Activated T-helper 1 cell treated with anti-CD3 and anti-CD28 coated beads, Interleukin-2, amount 50 U/mL, for 16 hours (primary cell): ENCODE measurements around the gene PRPF19.

Experiments
- DNase-seq, 2 donors: peaks; one replicate each; pipeline ENCODE4 v3.0.0-alpha.2; 2020; ENCODE audit warnings: low read depth in 1 of 2, low spot score in 1 of 2

PRPF19 gene

DNA sequence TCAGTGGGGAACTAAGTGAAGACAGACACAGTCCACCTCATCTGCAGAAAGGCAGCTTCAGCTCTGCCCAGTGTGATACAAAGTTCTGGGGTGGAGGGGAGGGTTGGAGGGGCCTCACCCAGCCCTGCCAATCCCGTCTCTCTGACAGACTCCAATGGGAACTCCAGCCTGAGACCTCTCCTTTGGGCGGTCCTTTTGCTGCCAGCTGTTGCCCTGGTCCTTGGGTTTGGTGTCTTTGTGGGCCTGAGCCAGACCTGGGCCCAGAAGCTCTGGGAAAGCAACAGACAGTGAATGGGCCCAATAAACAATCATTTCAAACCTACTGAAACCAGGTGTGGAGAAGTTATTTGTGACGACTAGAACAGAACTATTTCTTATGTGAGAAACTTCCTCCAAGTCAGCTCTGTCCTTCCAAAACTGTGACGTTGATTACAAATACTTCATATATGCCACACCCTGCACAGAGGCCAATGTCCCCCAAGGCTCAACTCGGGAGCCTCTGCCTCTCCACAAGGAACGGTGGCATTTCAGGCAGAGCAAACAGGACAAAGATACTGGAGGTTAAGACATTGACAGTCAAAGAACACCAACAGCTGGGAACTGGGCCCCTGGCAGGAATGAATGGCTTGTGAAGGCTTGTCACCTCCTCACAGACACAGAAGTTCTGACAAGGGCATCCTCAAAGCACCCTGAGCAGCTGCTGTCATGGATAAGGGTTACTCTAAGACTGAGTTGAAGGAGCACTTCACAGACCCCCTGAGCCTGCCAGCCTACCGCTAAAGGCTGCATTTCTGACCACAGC lies 30.8 kb downstream of the PRPF19 start:
- no peak for DNase-seq

DNA sequence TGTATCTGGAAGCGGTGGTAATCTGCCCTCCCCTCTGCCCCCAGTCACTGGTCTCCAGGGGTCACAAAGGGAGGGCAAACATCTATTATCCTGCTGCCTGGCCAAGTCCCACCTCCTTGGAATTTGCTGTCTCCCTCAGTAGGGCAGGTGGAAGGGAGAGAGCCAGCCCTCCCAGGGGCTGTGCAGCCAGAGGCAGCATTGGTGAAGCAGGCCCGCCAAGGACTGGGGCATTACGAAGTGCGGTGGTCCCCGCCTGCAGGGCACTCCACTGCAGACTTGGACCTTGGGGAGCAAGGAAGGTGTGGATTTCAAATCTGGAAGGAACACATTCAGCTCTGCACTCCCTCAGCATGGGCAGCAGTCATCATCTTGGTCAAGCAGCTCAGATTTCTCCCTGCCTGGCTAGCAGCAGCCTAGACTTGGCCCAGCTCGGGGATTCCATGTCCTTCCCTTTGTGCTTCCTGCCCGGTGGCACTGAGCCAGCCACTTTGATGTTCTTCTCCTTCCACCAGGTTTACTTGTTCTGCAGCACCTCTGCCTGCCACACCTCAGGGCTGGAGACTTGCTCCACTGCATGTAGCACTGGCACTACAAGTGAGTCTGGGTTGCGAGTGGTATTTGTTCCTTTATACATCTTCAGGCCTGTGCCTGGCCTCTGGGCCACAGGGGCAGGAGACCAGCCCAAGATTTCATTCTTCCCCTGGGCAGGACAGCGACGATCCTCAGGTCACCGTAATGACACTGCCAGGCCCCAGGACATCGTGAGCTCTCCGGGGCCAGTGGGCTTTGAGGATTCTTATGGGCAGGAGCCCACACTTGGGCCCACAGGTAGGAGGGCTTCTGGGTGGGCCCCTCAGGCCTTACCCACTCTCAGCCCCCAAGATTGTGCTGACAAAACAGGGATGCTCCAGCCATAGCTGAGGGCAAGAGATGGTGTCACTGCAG lies 31.7 kb downstream of the PRPF19 start:
- DNase-seq, result no peak

DNA sequence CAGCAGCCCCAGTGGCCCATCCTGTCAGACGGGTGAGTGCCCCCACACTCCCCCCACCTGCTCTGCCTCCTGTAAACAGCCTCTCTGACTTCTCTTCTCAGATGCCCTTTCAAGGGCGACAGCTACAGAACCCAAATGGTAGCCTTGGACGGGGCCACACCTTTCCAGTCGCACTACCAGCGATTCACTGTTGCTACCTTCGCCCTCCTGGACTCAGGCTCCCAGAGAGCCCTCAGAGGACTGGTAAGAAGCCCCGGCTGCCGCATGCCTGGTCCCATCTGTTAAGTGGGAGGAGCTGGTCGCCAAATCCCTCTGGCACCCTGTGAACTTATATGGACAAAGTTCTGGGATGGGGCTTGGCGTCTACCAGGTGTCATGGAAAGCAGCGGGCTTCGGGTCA lies 32.9 kb downstream of the PRPF19 start:
- no peak for DNase-seq

DNA sequence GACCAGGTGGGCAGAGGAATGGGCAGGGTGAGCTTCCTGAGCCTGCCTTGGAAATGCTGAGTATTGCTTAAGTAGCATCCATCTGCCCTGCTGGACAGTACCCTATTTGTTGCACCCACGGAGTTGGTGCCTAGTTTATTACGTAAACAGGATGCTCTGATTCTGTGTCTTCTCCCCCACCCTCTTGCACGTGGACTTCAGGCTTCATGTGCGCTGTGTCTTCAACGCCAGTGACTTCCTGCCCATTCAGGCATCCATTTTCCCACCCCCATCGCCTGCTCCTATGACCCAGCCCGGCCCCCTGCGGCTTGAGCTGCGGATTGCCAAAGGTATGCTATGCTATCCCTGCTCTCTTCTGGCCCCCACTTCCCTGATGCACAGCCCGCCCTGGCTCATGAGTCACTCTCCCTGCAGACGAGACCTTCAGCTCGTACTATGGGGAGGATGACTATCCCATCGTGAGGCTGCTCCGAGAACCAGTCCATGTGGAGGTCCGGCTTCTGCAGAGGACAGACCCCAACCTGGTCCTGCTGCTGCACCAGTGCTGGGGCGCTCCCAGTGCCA lies 33.3 kb downstream of the PRPF19 start:
- DNase-seq, result no peak

DNA sequence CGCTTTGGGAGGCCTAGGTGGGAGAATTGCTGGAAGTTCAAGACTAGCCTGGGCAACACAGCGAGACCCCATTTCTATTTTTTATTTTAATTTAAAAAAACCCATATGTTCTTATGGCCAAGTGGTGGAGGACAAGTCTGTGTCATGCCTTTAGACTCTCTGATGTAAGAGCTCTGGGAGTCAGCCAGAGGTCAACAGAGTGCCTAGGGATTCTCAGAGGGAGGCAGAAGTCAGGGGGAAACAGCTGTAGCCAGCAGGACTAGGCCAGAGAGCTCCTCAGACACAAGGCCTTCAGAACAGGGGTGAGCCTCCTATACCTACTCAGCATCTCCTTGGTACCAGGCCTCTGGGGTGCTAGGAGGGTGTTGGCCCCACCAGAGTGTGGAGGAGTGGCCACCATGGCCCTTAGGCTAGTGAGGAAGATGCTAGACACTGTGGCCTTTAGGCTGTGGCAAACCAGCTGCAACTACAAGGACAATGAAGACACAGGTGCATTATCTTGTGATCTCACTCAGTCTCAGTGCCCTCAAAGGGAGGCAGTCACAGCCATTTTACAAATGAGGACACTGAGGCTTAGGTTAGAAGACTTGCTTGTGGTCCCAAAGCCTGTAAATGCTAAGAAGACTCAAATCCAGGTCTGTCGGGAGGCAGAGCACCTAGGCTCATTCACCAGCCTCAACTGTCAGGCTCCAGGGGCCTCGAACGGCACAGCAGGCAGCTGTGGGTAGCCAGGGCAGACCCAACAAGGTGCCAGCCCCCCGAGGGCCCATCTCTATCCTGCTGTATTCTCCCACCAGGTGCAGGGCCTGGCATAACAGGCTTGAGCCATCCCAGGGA lies 34.0 kb downstream of the PRPF19 start:
- DNase-seq, result no peak

DNA sequence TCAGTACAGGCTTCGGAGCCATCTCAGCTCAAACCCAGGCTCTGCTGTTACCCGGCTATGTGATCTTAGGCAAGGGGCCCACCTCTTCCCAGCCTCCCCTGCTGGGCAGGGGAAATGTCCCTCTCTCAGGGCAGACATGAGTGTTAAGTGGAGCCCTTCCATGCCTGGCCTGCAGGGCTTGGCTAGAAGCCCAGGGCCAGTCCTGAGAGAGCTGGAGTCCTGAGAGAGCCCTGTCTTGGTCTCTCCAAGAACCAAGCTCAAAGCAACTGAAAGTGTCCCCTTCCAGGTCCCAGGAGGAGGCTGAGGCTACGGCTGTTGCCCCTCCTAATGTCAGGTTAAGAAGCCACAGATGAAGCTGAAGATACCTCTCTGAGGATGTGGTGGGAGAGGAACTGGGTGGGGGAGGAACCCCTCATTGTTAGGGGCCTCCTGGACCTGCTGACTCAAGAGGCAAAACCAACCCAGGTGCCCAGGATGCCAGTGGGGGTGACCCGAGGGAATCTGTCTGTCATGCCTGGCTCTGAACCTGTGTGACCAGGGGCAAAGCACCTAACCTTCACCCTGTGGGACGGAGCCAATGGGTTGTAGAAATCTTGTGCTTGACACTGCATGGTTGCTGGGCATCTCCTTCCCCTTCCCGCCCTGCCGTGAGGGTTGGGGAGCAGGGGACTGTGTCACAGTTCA lies 34.9 kb downstream of the PRPF19 start:
- DNase-seq, result no peak

DNA sequence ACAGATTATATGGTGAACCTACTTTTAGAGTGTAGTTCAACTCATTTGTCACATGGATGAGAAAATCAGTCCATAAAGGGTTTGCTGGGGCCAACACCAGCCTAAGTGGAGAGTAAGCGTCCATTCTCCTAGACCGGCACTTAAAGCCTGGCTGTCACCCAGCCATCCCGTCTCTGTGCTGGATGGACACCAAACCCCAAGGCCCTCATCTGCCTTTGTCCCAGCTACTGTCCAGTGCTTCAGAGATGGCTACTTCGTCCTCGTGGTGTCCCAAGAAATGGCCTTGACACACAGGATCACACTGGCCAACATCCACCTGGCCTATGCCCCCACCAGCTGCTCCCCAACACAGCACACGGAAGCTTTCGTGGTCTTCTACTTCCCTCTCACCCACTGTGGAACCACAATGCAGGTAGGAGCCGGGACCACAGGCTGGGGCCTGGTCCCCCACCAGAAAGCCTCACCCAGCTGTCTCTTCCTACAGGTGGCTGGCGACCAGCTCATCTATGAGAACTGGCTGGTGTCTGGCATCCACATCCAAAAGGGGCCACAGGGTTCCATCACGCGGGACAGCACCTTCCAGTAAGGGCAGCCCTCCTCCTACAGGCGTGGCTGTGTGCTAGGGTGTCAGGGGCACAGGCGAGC lies 35.5 kb downstream of the PRPF19 start:
- no peak for DNase-seq

DNA sequence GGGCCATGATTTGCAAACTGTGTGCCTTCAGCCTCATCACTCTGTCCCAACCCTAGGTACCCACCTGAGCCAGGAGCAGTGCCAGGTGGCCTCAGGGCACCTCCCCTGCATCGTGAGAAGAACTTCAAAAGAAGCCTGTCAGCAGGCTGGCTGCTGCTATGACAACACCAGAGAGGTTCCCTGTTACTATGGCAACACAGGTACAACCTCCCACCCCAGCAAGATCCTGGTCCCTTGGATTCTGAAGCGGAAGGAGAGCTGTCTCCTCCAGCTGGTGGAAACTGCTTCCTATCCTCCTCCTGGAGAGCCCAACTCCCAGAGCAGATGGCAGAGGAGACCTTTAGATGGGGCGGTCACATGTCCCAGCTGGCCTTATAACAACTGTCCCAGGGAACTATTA lies 36.1 kb downstream of the PRPF19 start:
- DNase-seq, result no peak

DNA sequence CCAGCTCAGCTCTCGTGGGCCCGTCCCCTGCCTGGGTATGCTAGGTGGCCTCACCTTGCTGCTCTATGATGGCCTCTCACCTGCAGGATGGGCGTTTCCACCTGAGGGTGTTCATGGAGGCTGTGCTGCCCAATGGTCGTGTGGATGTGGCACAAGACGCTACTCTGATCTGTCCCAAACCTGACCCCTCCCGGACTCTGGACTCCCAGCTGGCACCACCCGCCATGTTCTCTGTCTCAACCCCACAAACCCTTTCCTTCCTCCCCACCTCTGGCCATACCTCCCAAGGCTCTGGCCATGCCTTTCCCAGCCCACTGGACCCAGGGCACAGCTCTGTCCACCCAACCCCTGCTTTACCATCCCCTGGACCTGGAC lies 36.9 kb downstream of the PRPF19 start:
- DNase-seq, result no peak

DNA sequence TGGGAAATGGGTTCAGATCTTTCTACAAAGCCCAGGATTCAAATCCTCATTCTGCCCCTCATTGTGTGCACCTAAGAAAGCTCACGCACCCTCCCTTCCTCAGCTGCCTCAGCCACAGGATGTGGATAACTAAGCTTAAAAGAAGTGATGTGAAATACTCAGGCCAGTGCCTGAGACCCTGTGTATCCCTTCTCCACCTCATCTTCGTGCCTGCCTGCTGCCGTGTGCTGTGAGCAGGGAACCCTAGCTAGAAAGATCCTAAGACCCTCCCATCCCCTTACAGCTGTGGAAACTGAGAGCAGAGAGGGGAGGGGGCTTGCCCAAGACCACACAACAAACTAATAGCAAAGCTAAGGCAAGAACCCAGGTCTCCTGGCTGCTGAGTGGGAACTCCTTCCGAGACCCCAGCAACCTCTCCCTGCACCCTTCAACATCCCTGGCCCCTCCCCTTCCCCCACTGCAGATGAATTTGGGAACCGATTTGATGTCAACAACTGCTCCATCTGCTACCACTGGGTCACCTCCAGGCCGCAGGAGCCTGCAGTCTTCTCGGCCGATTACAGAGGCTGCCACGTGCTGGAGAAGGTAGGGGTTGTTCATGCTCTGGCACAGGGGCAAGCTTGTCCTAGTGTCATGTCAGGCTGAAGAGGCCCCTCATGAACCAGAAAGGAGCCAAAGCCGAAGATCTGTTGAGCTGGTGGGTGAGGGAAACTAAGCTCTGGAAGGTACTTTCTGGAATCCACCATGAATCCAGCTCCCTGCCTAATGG lies 37.5 kb downstream of the PRPF19 start:
- no peak for DNase-seq

DNA sequence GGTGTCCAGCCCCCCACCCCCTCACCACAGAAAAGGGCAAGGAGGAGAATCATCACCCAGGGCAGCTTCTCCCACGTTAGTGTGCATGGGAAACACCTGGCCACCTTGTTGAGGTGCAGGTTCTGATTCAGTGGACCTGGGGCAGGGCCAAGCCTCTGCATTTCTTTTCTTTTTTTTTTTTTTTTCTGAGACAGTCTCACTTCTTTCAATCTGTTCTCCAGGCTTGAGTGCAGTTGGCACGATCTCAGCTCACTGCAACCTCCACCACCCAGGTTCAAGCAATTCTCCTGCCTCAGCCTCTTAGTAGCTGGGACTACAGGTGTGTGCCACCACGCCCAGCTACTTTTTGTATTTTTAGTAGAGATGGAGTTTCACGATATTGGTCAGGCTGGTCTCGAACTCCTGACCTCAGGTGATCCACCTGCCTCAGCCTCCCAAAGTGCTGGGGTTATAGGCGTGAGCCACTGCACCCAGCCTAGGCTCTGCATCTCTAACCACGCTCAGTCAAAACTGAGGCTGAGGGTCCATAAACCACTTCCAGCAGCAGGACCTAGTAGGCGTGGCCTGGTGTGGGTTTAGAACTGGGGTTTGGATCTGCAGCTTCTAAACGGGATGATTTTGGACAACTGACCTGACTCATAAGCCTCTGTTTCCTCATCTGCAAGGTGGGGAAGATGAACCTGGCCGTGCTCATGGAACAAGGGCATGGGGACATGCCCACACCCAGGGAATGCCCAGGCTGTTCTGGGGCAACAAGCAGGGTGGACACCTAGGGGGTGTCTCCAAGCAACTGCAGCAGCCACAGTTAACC lies 38.3 kb downstream of the PRPF19 start:
- no peak for DNase-seq

DNA sequence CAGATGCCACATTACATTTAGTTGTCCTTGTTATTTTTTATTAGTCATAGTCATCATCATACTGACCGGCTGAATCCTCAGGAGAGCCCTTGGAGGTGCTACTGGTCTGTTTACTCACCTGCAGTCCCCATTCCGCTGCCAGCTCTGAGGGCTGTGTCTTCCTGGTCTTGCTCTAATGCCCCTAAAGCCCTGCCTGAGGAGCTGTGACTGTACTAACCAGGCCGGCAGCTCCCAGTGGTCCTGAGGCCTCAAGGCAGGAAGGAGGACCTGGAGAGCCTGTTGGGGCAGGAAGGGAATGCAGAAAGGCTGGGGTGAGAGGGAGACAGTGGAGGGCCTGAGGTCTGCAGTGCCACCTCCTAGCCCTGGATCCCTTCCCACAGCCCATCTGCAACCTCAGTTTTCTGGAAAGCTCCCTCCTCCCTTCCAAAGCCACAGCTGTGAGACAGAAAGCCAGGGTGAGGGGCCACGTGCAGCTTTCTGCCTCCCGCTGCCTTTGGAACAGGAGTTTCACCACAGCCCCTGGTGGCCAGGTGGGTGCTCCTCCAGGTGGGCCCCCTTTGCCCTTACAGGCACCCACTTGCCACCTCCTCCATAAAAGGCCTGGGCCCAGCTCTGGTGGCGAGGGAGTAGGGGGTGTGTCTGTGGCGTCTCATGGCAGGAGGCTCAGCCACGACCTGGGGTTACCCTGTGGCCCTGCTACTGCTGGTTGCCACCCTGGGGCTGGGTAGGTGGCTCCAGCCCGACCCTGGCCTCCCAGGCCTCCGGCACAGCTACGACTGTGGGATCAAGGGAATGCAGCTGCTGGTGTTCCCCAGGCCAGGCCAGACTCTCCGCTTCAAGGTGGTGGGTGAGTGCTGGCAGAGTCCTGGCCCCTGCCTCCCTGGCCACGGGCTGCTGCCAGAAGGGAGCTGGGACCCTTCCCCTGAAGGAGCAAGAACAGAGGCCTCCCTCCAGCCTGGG lies 39.2 kb downstream of the PRPF19 start, which contains the start of gene ZP1:
TSS of gene ZP1 (plus strand) at position 632 of the 960 bp plus-strand sequence. CDS start at position 652, 20 bp downstream.
- DNase-seq, result no peak

DNA sequence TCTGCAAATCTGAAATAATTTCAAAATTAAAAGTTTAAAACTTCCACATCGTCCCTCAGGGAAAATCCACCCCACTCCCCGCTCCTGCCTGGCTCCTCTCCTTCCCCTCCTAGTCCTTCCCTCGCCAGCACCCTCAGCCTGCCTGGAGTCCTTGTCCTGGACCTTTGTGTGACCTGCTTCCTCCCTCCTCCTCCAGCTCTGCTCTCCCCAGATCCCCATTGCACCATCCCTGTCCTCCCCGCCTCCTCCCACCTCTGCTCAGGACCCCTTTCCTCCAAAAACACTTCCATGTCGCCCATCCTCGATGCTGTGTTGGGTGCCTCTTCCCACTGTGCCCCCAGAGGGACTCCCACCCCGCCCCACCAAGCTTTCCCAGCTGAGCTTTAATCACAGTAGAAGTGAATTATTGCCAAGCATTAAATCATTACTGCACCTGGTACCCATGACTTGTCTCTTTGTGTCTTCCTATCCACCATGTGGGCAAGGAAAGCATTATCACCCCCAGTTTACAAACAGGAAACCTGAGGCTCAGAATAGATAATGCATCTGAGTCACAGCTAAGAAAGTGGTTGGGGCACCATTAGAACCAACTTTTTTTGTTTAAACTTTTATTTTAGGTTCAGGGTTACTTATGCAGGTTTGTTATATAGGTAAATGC lies 41.4 kb downstream of the PRPF19 start:
- no peak for DNase-seq

DNA sequence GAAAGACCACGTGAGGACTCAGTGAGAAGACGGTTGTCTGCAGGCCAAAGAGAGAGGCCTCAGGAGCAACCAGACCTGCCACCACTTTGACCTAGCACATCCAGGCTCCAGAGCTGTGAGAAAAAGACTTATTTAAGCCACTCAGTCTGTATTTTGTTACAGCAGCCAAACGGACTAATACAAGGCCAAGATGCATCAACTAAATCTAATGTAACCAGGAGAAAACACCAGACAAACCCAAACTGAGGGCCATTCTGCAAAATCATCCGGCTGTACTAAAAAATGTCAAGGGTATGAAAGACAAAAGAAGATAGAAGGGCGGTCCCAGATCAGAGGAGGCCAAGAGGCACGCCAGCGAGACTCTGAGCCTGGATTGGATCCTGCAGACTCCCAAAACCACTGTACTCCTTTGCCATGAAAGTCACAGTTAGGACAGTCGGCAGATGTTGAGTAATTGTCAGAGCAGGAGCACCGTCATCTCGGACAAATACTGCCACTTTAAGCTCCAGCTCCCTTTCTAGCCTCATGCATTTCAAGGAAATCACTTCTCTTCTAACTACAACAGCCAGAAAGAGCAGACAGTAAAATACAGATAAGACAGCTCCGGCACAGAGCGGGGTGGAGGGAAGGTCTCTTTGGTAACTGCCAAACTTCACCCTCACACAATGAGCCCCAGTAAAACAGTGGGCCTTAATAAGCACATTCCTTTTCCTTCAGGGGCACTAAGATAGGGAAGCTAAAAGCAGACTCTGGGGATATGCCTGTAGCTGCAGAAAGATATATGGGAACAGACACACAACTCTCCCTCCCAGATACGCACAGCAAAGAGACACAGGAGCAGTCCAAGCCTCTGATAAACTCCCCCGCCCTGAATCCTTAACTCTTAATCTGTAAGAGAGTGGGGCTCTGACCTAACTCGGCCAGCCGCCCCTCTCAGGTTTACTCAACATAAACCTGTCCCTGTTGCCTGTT lies 42.5 kb downstream of the PRPF19 start:
- no peak for DNase-seq

DNA sequence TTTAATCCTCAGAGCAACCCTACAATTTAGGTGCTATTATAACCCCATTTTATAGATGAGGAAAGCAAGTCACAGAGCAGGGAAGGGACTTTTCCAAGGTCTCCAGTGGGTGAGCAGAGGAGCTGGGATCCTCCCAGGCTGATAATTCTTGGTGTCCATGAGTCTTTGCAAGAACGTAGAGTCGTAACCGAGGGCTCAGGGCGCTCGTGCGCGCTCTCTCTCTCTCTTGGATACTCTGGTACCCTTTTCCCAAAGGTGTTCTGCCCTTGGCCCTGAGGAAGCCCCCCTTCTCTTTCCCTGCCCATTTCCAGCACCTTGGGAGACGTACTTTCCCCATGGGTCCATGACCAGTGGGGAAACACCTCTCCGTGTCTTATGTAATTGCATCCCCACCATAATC lies 44.2 kb downstream of the PRPF19 start:
- no peak for DNase-seq
